Vagina (tissue), 2 donors: ENCODE measurements around the gene NEMP2.
A peak's percentile ranks its signal among the peaks of the same experiment; 100 is the strongest.

Experiments used
- CTCF ChIP-seq, 3 experiments: fragments of 450-650 bp in 2 of 3; fragments of 200-600 bp in 1 of 3; sonication (generic) in 1 of 3; IDR thresholded peaks; one replicate each; pipeline ENCODE4 v1.5.1; 2017 to 2019; ENCODE audit warnings: antibody characterized with exemption in 3 of 3, mild to moderate bottlenecking in 2 of 3, moderate library complexity in 2 of 3
- POLR2A ChIP-seq, 2 donors: fragments of 450-650 bp; IDR thresholded peaks; one replicate each; pipeline ENCODE4 v1.6.1; 2017; ENCODE audit warnings: antibody characterized with exemption in 2 of 2, mild to moderate bottlenecking in 2 of 2, moderate library complexity in 2 of 2
- POLR2AphosphoS5 ChIP-seq, 2 donors: sonication (generic); formaldehyde crosslinking; IDR thresholded peaks; one replicate each; pipeline ENCODE4 v1.9.0; 2017; ENCODE audit warnings: antibody characterized with exemption in 2 of 2, mild to moderate bottlenecking in 2 of 2, low read depth in 1 of 2; ENCODE audit not compliant: insufficient read depth in 1 of 2

GRCh38 chr2:190535121-190535439 lies 558 bp upstream of the NEMP2 start:
- TF ChIP-seq POLR2AphosphoS5 (IDR thresholded peaks at IDR 0.05; ENCODE audit: insufficient read depth in 1 of 2, low read depth in 1 of 2) (peak in 1 of 2 donors; percentile 2), POLR2A (IDR thresholded peaks at IDR 0.05) (no peak), CTCF (IDR thresholded peaks at IDR 0.05) (no peak)
